IMR-90 (cell line): ENCODE measurements around the gene FUT7. TPM values are rescaled to one million over a fixed set of nuclear protein-coding genes. Genes with fewer than 3 reads are reported as not detected.

Source experiments
- ATAC-seq: fragments of 200-7000 bp; cut with Tn5 transposase; 2 replicates; pipeline ENCODE4 v1.9.1; 2020; ENCODE audit warnings: low read depth, mild to moderate bottlenecking, moderate library complexity
- BruUV-seq: library from RNA; stranded (reverse); fragments of 400-500 nt; replicated peaks from 2 replicates; lab custom pipeline; 2021; lab: Mats Ljungman, UMichigan
- CTCF ChIA-PET: fragments of 300-600 bp; formaldehyde crosslinking; extraction: SDS; loops from one replicate; lab custom pipeline; 2021; ENCODE audit warnings: antibody characterized with exemption; lab: Yijun Ruan, JAX
- POLR2A ChIA-PET: fragments of 300-600 bp; sonication (Branson Sonifier 250); formaldehyde crosslinking; loops from one replicate; lab custom pipeline; 2022; ENCODE audit warnings: antibody characterized with exemption; ENCODE audit not compliant: unreplicated experiment; lab: Charles Lee
- DNase-seq: peaks from one replicate; pipeline ENCODE4 v3.0.0; 2013
- H2AFZ ChIP-seq: replicated peaks from 2 replicates; pipeline ENCODE3; 2013; ENCODE audit warnings: low read length, mild to moderate bottlenecking; ENCODE audit not compliant: poor library complexity
- H2AK5ac ChIP-seq: 2 replicates; pipeline ENCODE4 v1.6.1; 2013; ENCODE audit warnings: low read depth, low read length, inconsistent platforms
- H2AK9ac ChIP-seq: replicated peaks from 2 replicates; pipeline ENCODE3; 2013; ENCODE audit warnings: mild to moderate bottlenecking, low read depth, low read length, moderate library complexity; ENCODE audit not compliant: poor library complexity
- H2BK120ac ChIP-seq: 2 replicates; pipeline ENCODE4 v1.6.1; 2013; ENCODE audit warnings: low read depth, low read length, inconsistent platforms
- H2BK15ac ChIP-seq: 3 replicates; pipeline ENCODE4 v1.6.1; 2013; ENCODE audit warnings: low read depth, low read length, inconsistent platforms
- H2BK20ac ChIP-seq: 2 replicates; pipeline ENCODE4 v1.6.1; 2013; ENCODE audit warnings: low read depth, mild to moderate bottlenecking, inconsistent platforms, low read length, moderate library complexity
- H2BK5ac ChIP-seq: 2 replicates; pipeline ENCODE4 v1.6.1; 2013; ENCODE audit warnings: mild to moderate bottlenecking, low read depth, low read length, inconsistent platforms; ENCODE audit not compliant: poor library complexity, severe bottlenecking
- H3K14ac ChIP-seq: replicated peaks from 2 replicates; pipeline ENCODE4 v1.6.1; 2013; ENCODE audit warnings: low read depth, low read length, inconsistent platforms
- H3K18ac ChIP-seq: 2 replicates; pipeline ENCODE4 v1.6.1; 2013; ENCODE audit warnings: low read depth, low read length, control low read depth
- H3K23ac ChIP-seq: 2 replicates; pipeline ENCODE4 v1.6.1; 2013; ENCODE audit warnings: low read depth, low read length, inconsistent platforms
- H3K27ac ChIP-seq: 2 replicates; pipeline ENCODE4 v1.5.1; 2013; ENCODE audit warnings: mild to moderate bottlenecking, control low read depth, low read length; ENCODE audit not compliant: insufficient read depth
- H3K27me3 ChIP-seq: 2 replicates; pipeline ENCODE4 v1.6.1; 2013; ENCODE audit warnings: low read length; ENCODE audit not compliant: control insufficient read depth, insufficient read depth
- H3K36me3 ChIP-seq: 2 replicates; pipeline ENCODE4 v1.6.1; 2013; ENCODE audit warnings: low read length, mixed read lengths; ENCODE audit not compliant: control insufficient read depth, insufficient read depth
- H3K4ac ChIP-seq: 2 replicates; pipeline ENCODE4 v1.6.1; 2013; ENCODE audit warnings: low read depth, low read length, inconsistent platforms
- H3K4me1 ChIP-seq: 2 replicates; pipeline ENCODE4 v1.6.1; 2013; ENCODE audit warnings: low read length, mixed read lengths; ENCODE audit not compliant: control insufficient read depth, insufficient read depth
- H3K4me2 ChIP-seq: 2 replicates; pipeline ENCODE4 v1.6.1; 2013; ENCODE audit warnings: low read depth, mild to moderate bottlenecking, control low read depth, low read length, moderate library complexity
- H3K4me3 ChIP-seq: 2 replicates; pipeline ENCODE4 v1.5.1; 2013; ENCODE audit warnings: low read depth, mild to moderate bottlenecking, control low read depth, low read length, moderate library complexity; ENCODE audit not compliant: insufficient read depth
- H3K56ac ChIP-seq: 2 replicates; pipeline ENCODE4 v1.6.1; 2013; ENCODE audit warnings: low read length, inconsistent platforms; ENCODE audit not compliant: insufficient read depth; ENCODE audit errors: extremely low read depth
- H3K79me1 ChIP-seq, 2 experiments: 2 replicates each; pipeline ENCODE4 v1.6.1; 2013; ENCODE audit warnings: low read length in 2 of 2, inconsistent platforms in 1 of 2, low read depth in 1 of 2
- H3K9ac ChIP-seq: 2 replicates; pipeline ENCODE4 v1.6.1; 2013; ENCODE audit warnings: low read depth, low read length, control low read depth
- H3K9me1 ChIP-seq: 2 replicates; pipeline ENCODE4 v1.6.1; 2013; ENCODE audit warnings: low read length, inconsistent platforms; ENCODE audit not compliant: insufficient read depth
- H3K9me3 ChIP-seq: 2 replicates; pipeline ENCODE4 v1.6.1; 2013; ENCODE audit warnings: low read length; ENCODE audit not compliant: control insufficient read depth, insufficient read depth
- H4K20me1 ChIP-seq: 2 replicates; pipeline ENCODE4 v1.6.1; 2013; ENCODE audit warnings: low read length, inconsistent platforms; ENCODE audit not compliant: insufficient read depth
- H4K5ac ChIP-seq: 2 replicates; pipeline ENCODE4 v1.6.1; 2013; ENCODE audit warnings: mild to moderate bottlenecking, low read depth, low read length, control low read depth
- H4K8ac ChIP-seq, 2 experiments: 2 replicates each; pipeline ENCODE4 v1.6.1; 2013; ENCODE audit warnings: low read depth in 2 of 2, low read length in 2 of 2, control low read depth in 1 of 2, inconsistent platforms in 1 of 2
- H4K91ac ChIP-seq: 2 replicates; pipeline ENCODE4 v1.6.1; 2013; ENCODE audit warnings: low read depth, low read length, inconsistent platforms; ENCODE audit not compliant: insufficient read depth
- BHLHE40 ChIP-seq: fragments of 150-350 bp; IDR thresholded peaks from 2 replicates; pipeline ENCODE4 v1.6.1; 2016; ENCODE audit warnings: mild to moderate bottlenecking, low read depth, low read length
- CEBPB ChIP-seq: IDR thresholded peaks from 2 replicates; pipeline ENCODE4 v1.6.1; 2012; ENCODE audit warnings: low read depth, low read length, improper control_type of control experiment
- ELK1 ChIP-seq: fragments of 150-350 bp; IDR thresholded peaks from 2 replicates; pipeline ENCODE4 v1.6.1; 2016; ENCODE audit warnings: low read depth, mild to moderate bottlenecking, low read length, moderate library complexity, borderline replicate concordance
- MAFK ChIP-seq: IDR thresholded peaks from 2 replicates; pipeline ENCODE4 v1.6.1; 2012; ENCODE audit warnings: low read depth, low read length, improper control_type of control experiment
- MXI1 ChIP-seq: IDR thresholded peaks from 2 replicates; pipeline ENCODE4 v1.6.1; 2012; ENCODE audit warnings: low read depth, mild to moderate bottlenecking, low read length, moderate library complexity, borderline replicate concordance
- POLR2A ChIP-seq: IDR thresholded peaks from 2 replicates; pipeline ENCODE4 v1.6.1; 2012; ENCODE audit warnings: mild to moderate bottlenecking, low read depth, low read length
- RAD21 ChIP-seq: IDR thresholded peaks from 2 replicates; pipeline ENCODE4 v1.6.1; 2012; ENCODE audit warnings: low read length, improper control_type of control experiment
- RCOR1 ChIP-seq: IDR thresholded peaks from 2 replicates; pipeline ENCODE4 v1.6.1; 2012; ENCODE audit warnings: mild to moderate bottlenecking, low read length, improper control_type of control experiment; ENCODE audit not compliant: insufficient replicate concordance
- SMC3 ChIP-seq: fragments of 150-350 bp; IDR thresholded peaks from 2 replicates; pipeline ENCODE4 v1.6.1; 2016; ENCODE audit warnings: low read depth, mild to moderate bottlenecking, antibody characterized with exemption, low read length, moderate library complexity
- WGBS, 2 experiments: methylation state at CpG; one replicate each; pipeline versions ENCODE4 v1.1.5 to v1.1.7; 2013; ENCODE audit warnings: missing lambda C conversion rate in 2 of 2; ENCODE audit not compliant: insufficient read length in 1 of 2; ENCODE audit errors: extremely low coverage in 2 of 2; 5-methylcytosine and 5-hydroxymethylcytosine counted together
- dilution Hi-C: fragments of 300-500 bp; cut with HindIII; formaldehyde crosslinking; loops from one replicate; pipeline ENCODE4 v1.14.3; 2018; ENCODE audit warnings: low sequenced_read_pairs; ENCODE audit not compliant: unreplicated experiment
- in situ Hi-C: fragments of 300-500 bp; cut with MboI; formaldehyde crosslinking; loops from 3 replicates; pipeline ENCODE4 v1.14.3; 2019; ENCODE audit warnings: low sequenced_read_pairs, inconsistent platforms, mixed read lengths
- intact Hi-C: fragments of 100-400 bp; cut with micrococcal nuclease; formaldehyde crosslinking; loops from 2 replicates; pipeline ENCODE4 v1.10.0; 2022
- polyA plus RNA-seq, 3 experiments: library from polyadenylated mRNA; depleted of rRNA; stranded (reverse); fragments of >200 nt; gene quantifications; 2 replicates each; pipeline ENCODE4 v1.2.3, GENCODE V29; 2012; ENCODE audit warnings: low replicate concordance in 1 of 3
- total RNA-seq: library from RNA; depleted of rRNA; stranded (reverse); fragments of >200 nt; gene quantifications from 2 replicates; pipeline ENCODE4 v1.2.3, GENCODE V29; 2012

Gene FUT7
- total and polyA plus RNA-seq, 2 of the 4 experiments (the other 2 are of a cell fraction), result not detected

GRCh38 chr9:136990242-136990911 is 41.5 kb downstream of the FUT7 start:
- H2AK9ac ChIP-seq, result no peak overlapping the region
- no peak overlapping the region for H4K91ac ChIP-seq
- peaks cover 5% of the 10 kb centered on the region; the same call in 1 of the 2 replicates for H3K36me3 ChIP-seq
- no peak overlapping the region for H3K27ac ChIP-seq
- H3K4me3 ChIP-seq, result no peak overlapping the region
- H4K5ac ChIP-seq, result no peak overlapping the region
- peaks cover 6 to 16% of the 10 kb centered on the region in 2 experiments; a peak in 3 of 4 replicates for H3K79me1 ChIP-seq
- no peak overlapping the region for H2AK5ac ChIP-seq
- H3K4me1 ChIP-seq, result peaks cover 7% of the 10 kb centered on the region
- no peak overlapping the region for H3K56ac ChIP-seq
- no peak overlapping the region for H2BK15ac ChIP-seq
- DNase-seq (no peak), ATAC-seq (no peak)
- intact Hi-C loops (no loop called here), in situ Hi-C loops (no loop called here), dilution Hi-C loops (no loop called here)
- no peak overlapping the region for H3K18ac ChIP-seq
- CTCF ChIA-PET, result no interaction called here
- H3K23ac ChIP-seq, result no peak overlapping the region
- POLR2A ChIA-PET, result no interaction called here
- no TSS peak for BruUV-seq
- H2BK5ac ChIP-seq, result no peak overlapping the region
- peaks cover 28% of the 10 kb centered on the region for H3K27me3 ChIP-seq
- H3K4ac ChIP-seq, result no peak overlapping the region
- H4K20me1 ChIP-seq, result no peaks in the 10 kb centered on the region
- peaks cover 3% of the 10 kb centered on the region; the same call in 1 of the 2 replicates for H3K9me1 ChIP-seq
- WGBS, 2 experiments, result 47% methylated on average over 3 of the region's 10 CpGs; no CpG with 5 or more reads in 1 of the 2 experiments
- H3K4me2 ChIP-seq, result no peak overlapping the region
- TF ChIP-seq ELK1, result no peak
- no peak for TF ChIP-seq MAFK
- TF ChIP-seq RAD21, result no peak
- no peak for TF ChIP-seq BHLHE40
- TF ChIP-seq SMC3, result no peak
- no peak for TF ChIP-seq CEBPB
- TF ChIP-seq POLR2A, result no peak
- no peak for TF ChIP-seq MXI1
- TF ChIP-seq RCOR1, result no peak
- H3K14ac ChIP-seq, result no peak overlapping the region
- H2BK120ac ChIP-seq, result no peak overlapping the region
- no peak overlapping the region for H2BK20ac ChIP-seq
- H3K9me3 ChIP-seq, result peaks cover 6% of the 10 kb centered on the region
- H2AFZ ChIP-seq, result no peak overlapping the region
- no peak overlapping the region for H3K9ac ChIP-seq
- H4K8ac ChIP-seq, result no peak overlapping the region
